ENCODE measurements around the gene MAGI2. TPM values are rescaled to one million over a fixed set of nuclear protein-coding genes. Genes with fewer than 3 reads are reported as not detected.

Gene MAGI2
- total RNA-seq, 1 experiment from 2014 or later = 0.07 TPM

GRCh38 chr7:78565784-78566183 is 887.7 kb downstream of the MAGI2 start:
- ChIA-PET CTCF (interaction anchor here (0.6 to 0.7 kb wide), 2 partner anchors 23 to 55 kb away, joined by 3 to 4 read pairs; no protein-coding TSS in a partner anchor), POLR2A (no interaction called here)
- no peaks in the 10 kb centered on the region for H3K9me3 Mint-ChIP-seq (ENCODE audit: unreplicated experiment)
- H3K27ac Mint-ChIP-seq (ENCODE audit: low read depth, unreplicated experiment) = no peak overlapping the region
- TF ChIP-seq, protein P1, sequence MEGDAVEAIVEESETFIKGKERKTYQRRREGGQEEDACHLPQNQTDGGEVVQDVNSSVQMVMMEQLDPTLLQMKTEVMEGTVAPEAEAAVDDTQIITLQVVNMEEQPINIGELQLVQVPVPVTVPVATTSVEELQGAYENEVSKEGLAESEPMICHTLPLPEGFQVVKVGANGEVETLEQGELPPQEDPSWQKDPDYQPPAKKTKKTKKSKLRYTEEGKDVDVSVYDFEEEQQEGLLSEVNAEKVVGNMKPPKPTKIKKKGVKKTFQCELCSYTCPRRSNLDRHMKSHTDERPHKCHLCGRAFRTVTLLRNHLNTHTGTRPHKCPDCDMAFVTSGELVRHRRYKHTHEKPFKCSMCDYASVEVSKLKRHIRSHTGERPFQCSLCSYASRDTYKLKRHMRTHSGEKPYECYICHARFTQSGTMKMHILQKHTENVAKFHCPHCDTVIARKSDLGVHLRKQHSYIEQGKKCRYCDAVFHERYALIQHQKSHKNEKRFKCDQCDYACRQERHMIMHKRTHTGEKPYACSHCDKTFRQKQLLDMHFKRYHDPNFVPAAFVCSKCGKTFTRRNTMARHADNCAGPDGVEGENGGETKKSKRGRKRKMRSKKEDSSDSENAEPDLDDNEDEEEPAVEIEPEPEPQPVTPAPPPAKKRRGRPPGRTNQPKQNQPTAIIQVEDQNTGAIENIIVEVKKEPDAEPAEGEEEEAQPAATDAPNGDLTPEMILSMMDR (IDR thresholded peaks at IDR 0.05; ENCODE audit: unreplicated experiment) = no peak
- BruUV-seq (replicated peaks) = no TSS peak
- H3K36me3 Mint-ChIP-seq (ENCODE audit: insufficient read depth, unreplicated experiment) = no peaks in the 10 kb centered on the region
- no peaks in the 10 kb centered on the region for H3K4me1 Mint-ChIP-seq (ENCODE audit: insufficient read depth, unreplicated experiment)
- peaks cover 35% of the 10 kb centered on the region for H3K27me3 Mint-ChIP-seq (ENCODE audit: insufficient read depth, unreplicated experiment)
- no peak overlapping the region for H3K4me3 Mint-ChIP-seq (ENCODE audit: unreplicated experiment)
- no peak for DNase-seq (ENCODE audit: unreplicated experiment)
- intact Hi-C loops (cut with micrococcal nuclease) = no loop called here

DNA sequence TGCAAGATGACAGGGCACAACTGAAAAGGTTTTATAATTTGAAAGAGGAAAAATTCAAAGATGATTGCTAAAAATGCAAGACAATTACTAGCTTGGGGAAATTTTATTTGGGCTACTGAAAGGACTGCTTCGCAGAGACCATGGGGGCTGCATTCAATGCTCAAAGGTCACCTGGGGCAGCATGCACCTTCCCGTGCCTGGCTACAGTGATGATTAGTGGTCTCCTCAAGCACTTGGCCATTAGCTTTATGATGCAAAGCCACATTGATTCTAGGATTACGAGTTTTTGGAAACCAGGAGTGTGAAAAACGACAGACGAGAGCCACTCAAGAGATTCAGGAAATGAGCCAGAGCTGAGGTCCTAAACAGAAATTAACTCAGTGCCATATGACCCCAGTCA is 890.3 kb downstream of the MAGI2 start:
- Mint-ChIP-seq H3K4me1 (ENCODE audit: insufficient read depth, unreplicated experiment) (no peaks in the 10 kb centered on the region), H3K9me3 (ENCODE audit: unreplicated experiment) (no peaks in the 10 kb centered on the region), H3K27me3 (ENCODE audit: insufficient read depth, unreplicated experiment) (peaks cover 45% of the 10 kb centered on the region), H3K4me3 (ENCODE audit: unreplicated experiment) (no peak overlapping the region), H3K27ac (ENCODE audit: low read depth, unreplicated experiment) (no peak overlapping the region), H3K36me3 (ENCODE audit: insufficient read depth, unreplicated experiment) (no peaks in the 10 kb centered on the region)
- ChIA-PET CTCF (no interaction called here), POLR2A (no interaction called here)
- TF ChIP-seq, protein P1 (IDR thresholded peaks at IDR 0.05; ENCODE audit: unreplicated experiment) = no peak
- BruUV-seq (replicated peaks) = no TSS peak
- intact Hi-C loops (cut with micrococcal nuclease) = no loop called here
- no peak for DNase-seq (ENCODE audit: unreplicated experiment)

GRCh38 chr7:78562191-78562590 is 891.3 kb downstream of the MAGI2 start:
- H3K4me3 Mint-ChIP-seq (ENCODE audit: unreplicated experiment) = no peak overlapping the region
- TF ChIP-seq, protein P1 (IDR thresholded peaks at IDR 0.05; ENCODE audit: unreplicated experiment) = no peak
- no TSS peak for BruUV-seq (replicated peaks)
- H3K27me3 Mint-ChIP-seq (ENCODE audit: insufficient read depth, unreplicated experiment) = peaks cover 45% of the 10 kb centered on the region
- no peak for DNase-seq (ENCODE audit: unreplicated experiment)
- intact Hi-C loops (cut with micrococcal nuclease) = no loop called here
- no peaks in the 10 kb centered on the region for H3K9me3 Mint-ChIP-seq (ENCODE audit: unreplicated experiment)
- H3K27ac Mint-ChIP-seq (ENCODE audit: low read depth, unreplicated experiment) = no peak overlapping the region
- H3K4me1 Mint-ChIP-seq (ENCODE audit: insufficient read depth, unreplicated experiment) = no peaks in the 10 kb centered on the region
- ChIA-PET CTCF (no interaction called here), POLR2A (no interaction called here)
- H3K36me3 Mint-ChIP-seq (ENCODE audit: insufficient read depth, unreplicated experiment) = no peaks in the 10 kb centered on the region

- no peaks in the 10 kb centered on the region for H3K4me1 Mint-ChIP-seq (ENCODE audit: insufficient read depth, unreplicated experiment)
- no peaks in the 10 kb centered on the region for H3K9me3 Mint-ChIP-seq (ENCODE audit: unreplicated experiment)
- POLR2A ChIA-PET = no interaction called here
- no peaks in the 10 kb centered on the region for H3K36me3 Mint-ChIP-seq (ENCODE audit: insufficient read depth, unreplicated experiment)
- intact Hi-C loops (cut with micrococcal nuclease) = no loop called here
- TF ChIP-seq, protein P1 (IDR thresholded peaks at IDR 0.05; ENCODE audit: unreplicated experiment) = no peak
- CTCF ChIA-PET = no interaction called here
- DNase-seq (ENCODE audit: unreplicated experiment) = no peak
- no peak overlapping the region for H3K27ac Mint-ChIP-seq (ENCODE audit: low read depth, unreplicated experiment)
- no TSS peak for BruUV-seq (replicated peaks)
- no peak overlapping the region for H3K4me3 Mint-ChIP-seq (ENCODE audit: unreplicated experiment)
- peaks cover 31% of the 10 kb centered on the region for H3K27me3 Mint-ChIP-seq (ENCODE audit: insufficient read depth, unreplicated experiment)
These were observed 894.9 kb downstream of the MAGI2 start for GRCh38 chr7:78558566-78558965.

Measured in MCF 10A (cell line).